ENCODE measurements around the gene RNF113B.

The RNF113B gene

GRCh38 chr13:98203646-98204326, 26.7 kb upstream of the RNF113B start:
- H3F3A ChIP-seq (ENCODE audit: control insufficient read depth, insufficient read depth): no peaks in the 10 kb centered on the region
- no peaks in the 10 kb centered on the region for H3K36me3 ChIP-seq (ENCODE audit: control insufficient read depth, low read length)
- no peak for TF ChIP-seq CTCF (IDR thresholded peaks at IDR 0.05; ENCODE audit: low read depth, low read length, poor library complexity, severe bottlenecking)
- TF ChIP-seq EZH2phosphoT487 (IDR thresholded peaks at IDR 0.05; ENCODE audit: borderline replicate concordance, low read length): no peak
- H3K79me2 ChIP-seq (ENCODE audit: control insufficient read depth, low read length): no peaks in the 10 kb centered on the region
- no peaks in the 10 kb centered on the region for H3K4me1 ChIP-seq (ENCODE audit: control insufficient read depth, low read length)
- H3K9me3 ChIP-seq (ENCODE audit: control insufficient read depth, insufficient read depth, low read length): no peaks in the 10 kb centered on the region
- H3K27me3 ChIP-seq (ENCODE audit: control insufficient read depth, low read length): no peaks in the 10 kb centered on the region; the same call in 1 of the 2 replicates
- no peaks in the 10 kb centered on the region for H3K9me2 ChIP-seq (replicated peaks; ENCODE audit: control insufficient read depth, low read length)
- no peaks in the 10 kb centered on the region for H4K20me1 ChIP-seq (ENCODE audit: control insufficient read depth, insufficient read depth, low read depth, low read length)
- H3K4me2 ChIP-seq (ENCODE audit: low read length): no peak overlapping the region
- H3K27ac ChIP-seq (ENCODE audit: low read depth, low read length): no peak overlapping the region
- no peak overlapping the region for H3K4me3 ChIP-seq (ENCODE audit: low read length)

DNA sequence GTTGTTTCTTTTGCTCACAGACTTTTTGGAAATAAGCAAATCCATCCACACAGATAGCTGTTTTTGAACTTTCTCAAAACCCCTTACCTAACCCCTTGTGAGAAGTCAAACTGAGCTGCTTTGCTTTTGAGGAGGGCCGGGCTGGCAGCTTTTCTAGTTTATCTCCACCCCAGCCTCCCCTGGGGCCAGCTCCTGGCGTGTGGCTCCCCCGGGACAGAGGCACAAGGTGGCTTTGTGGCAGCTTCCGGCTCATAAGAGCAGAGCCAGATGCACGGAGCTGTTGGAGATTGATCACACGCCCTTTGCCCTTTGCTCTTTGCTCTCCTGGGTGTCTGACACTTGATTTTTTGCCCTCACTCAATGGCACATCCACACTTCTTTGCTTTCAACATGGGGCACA, 24.9 kb upstream of the RNF113B start:
- TF ChIP-seq CTCF (IDR thresholded peaks at IDR 0.05; ENCODE audit: low read depth, low read length, poor library complexity, severe bottlenecking) (no peak), EZH2phosphoT487 (IDR thresholded peaks at IDR 0.05; ENCODE audit: borderline replicate concordance, low read length) (no peak)
- Histone ChIP-seq H3K79me2 (ENCODE audit: control insufficient read depth, low read length) (no peaks in the 10 kb centered on the region), H3K9me3 (ENCODE audit: control insufficient read depth, insufficient read depth, low read length) (no peaks in the 10 kb centered on the region), H3K27ac (ENCODE audit: low read depth, low read length) (no peak overlapping the region), H3K27me3 (ENCODE audit: control insufficient read depth, low read length) (no peaks in the 10 kb centered on the region; the same call in 1 of the 2 replicates), H3K9me2 (replicated peaks; ENCODE audit: control insufficient read depth, low read length) (no peaks in the 10 kb centered on the region), H3K4me2 (ENCODE audit: low read length) (no peak overlapping the region), H3K4me1 (ENCODE audit: control insufficient read depth, low read length) (no peaks in the 10 kb centered on the region), H4K20me1 (ENCODE audit: control insufficient read depth, insufficient read depth, low read depth, low read length) (no peaks in the 10 kb centered on the region), H3K4me3 (ENCODE audit: low read length) (no peak overlapping the region), H3K36me3 (ENCODE audit: control insufficient read depth, low read length) (no peaks in the 10 kb centered on the region), H3F3A (ENCODE audit: control insufficient read depth, insufficient read depth) (no peaks in the 10 kb centered on the region)

DNA sequence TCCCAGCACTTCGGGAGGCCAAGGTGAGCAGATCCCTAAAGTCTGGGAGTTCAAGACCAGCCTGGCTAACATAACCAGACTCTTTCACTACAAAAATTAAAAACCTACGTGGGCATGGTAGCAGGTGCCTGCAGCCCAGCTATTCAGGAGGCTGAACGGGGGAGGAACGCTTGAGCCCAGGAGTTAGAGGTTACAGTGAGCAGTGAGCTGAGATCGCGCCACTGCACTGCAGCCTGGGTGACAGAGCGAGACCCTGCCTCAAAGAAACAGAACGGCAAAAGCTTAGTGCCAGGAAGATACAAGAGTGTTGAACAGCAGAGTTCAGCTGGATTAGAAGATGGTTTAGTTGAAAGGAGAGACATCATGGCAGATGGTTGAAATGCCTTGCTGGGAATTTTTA, 24.1 kb upstream of the RNF113B start:
- Histone ChIP-seq H4K20me1 (ENCODE audit: control insufficient read depth, insufficient read depth, low read depth, low read length) (no peaks in the 10 kb centered on the region), H3K27me3 (ENCODE audit: control insufficient read depth, low read length) (no peaks in the 10 kb centered on the region; the same call in 1 of the 2 replicates), H3K79me2 (ENCODE audit: control insufficient read depth, low read length) (no peaks in the 10 kb centered on the region), H3K27ac (ENCODE audit: low read depth, low read length) (no peak overlapping the region), H3K9me2 (replicated peaks; ENCODE audit: control insufficient read depth, low read length) (no peaks in the 10 kb centered on the region), H3K9me3 (ENCODE audit: control insufficient read depth, insufficient read depth, low read length) (no peaks in the 10 kb centered on the region), H3K4me2 (ENCODE audit: low read length) (no peak overlapping the region), H3K4me1 (ENCODE audit: control insufficient read depth, low read length) (no peaks in the 10 kb centered on the region), H3K4me3 (ENCODE audit: low read length) (no peak overlapping the region), H3F3A (ENCODE audit: control insufficient read depth, insufficient read depth) (no peaks in the 10 kb centered on the region), H3K36me3 (ENCODE audit: control insufficient read depth, low read length) (no peaks in the 10 kb centered on the region)
- no peak for TF ChIP-seq CTCF (IDR thresholded peaks at IDR 0.05; ENCODE audit: low read depth, low read length, poor library complexity, severe bottlenecking)
- no peak for TF ChIP-seq EZH2phosphoT487 (IDR thresholded peaks at IDR 0.05; ENCODE audit: borderline replicate concordance, low read length)

Measured in DOHH2 (cell line).